ENCODE measurements around the gene TPM3. TPM values are rescaled to one million over a fixed set of nuclear protein-coding genes. Genes with fewer than 3 reads are reported as not detected.
"Not testable (repeated sequence)": the region's sequence is repeated elsewhere in the genome, so short reads cannot be mapped to it uniquely, and the experiment has no call there.

The TPM3 gene
- total and polyA plus RNA-seq, 2 experiments from 2014 or later: 557 to 578 TPM

DNA sequence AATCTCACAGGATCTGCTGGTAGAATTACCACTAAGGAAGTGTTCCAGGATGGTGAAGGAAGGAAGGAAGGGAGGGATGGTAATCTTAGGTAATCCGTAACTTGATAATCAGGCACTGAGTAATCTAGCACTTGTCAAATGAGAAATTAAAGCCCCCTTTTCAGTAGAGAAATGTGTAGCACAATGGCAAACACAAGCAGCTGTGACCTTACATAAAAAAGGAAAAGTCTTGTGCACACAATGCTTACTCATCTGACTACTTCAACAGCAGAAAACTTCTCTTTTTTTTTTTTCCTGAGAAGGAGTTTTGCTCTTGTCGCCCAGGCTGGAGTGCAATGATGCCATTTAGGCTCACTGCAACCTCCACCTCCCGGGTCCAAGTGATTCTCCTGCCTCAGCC is 43.1 kb downstream of the TPM3 start:
- Histone ChIP-seq H3K9me2 (ENCODE audit: insufficient read depth) (no peaks in the 10 kb centered on the region), H3K4me3 (no peak overlapping the region), H3K4me1 (ENCODE audit: insufficient read depth) (0 out of 2 replicates have a peak, but pooled peaks cover 4% of the 10 kb centered on the region), H3K79me2 (ENCODE audit: insufficient read depth) (no peaks in the 10 kb centered on the region), H3K27ac (no peak overlapping the region), H4K20me1 (ENCODE audit: insufficient read depth) (no peaks in the 10 kb centered on the region), H3F3A (ENCODE audit: insufficient read depth) (peaks cover 3% of the 10 kb centered on the region), H3K9me3 (ENCODE audit: low read depth) (no peaks in the 10 kb centered on the region), H3K27me3 (replicated peaks; ENCODE audit: insufficient read depth) (no peaks in the 10 kb centered on the region), H3K9ac (no peak overlapping the region), H3K36me3 (ENCODE audit: low read depth) (no peaks in the 10 kb centered on the region), H3K4me2 (ENCODE audit: unreplicated experiment) (no peak overlapping the region), H2AFZ (no peak overlapping the region)
- WGBS, 2 experiments (ENCODE audit: low coverage in 1 of 2, low lambda C conversion rate in 2 of 2, missing lambda C conversion rate in 2 of 2): 58 to 77% methylated on average over 3 of the region's 3 CpGs
- no peak for TF ChIP-seq EZH2phosphoT487 (IDR thresholded peaks at IDR 0.05; ENCODE audit: insufficient read depth, low read depth)
- no peak for TF ChIP-seq EZH2 (IDR thresholded peaks at IDR 0.05; ENCODE audit: insufficient read depth, poor library complexity, severe bottlenecking)
- DNase-seq: peak; percentile 20
- in situ Hi-C loops (cut with MboI): no loop called here

DNA sequence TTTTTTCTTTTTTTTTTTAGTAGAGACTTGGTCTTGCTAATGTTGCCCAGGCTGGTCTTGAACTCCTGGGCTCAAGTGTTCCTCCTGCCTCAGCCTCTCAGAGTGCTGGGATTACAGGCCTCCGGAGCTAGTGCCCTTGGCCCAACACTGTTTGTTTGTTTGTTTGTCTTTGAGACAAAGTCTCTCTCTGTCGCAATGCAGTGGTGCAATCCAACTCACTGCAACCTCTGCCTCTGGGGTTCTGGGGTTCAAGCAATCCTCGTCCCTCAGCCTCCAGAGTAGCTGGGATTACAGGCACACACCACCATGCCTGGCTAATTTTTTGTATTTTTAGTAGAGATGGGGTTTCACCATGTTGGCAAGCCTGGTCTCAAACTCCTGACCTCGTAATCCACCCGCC is 44.4 kb downstream of the TPM3 start:
- in situ Hi-C loops (cut with MboI); H3K9me3 ChIP-seq (ENCODE audit: low read depth); H3K27ac ChIP-seq; H3K36me3 ChIP-seq (ENCODE audit: low read depth); H3K4me2 ChIP-seq (ENCODE audit: unreplicated experiment); H3K9ac ChIP-seq; DNase-seq; H3F3A ChIP-seq (ENCODE audit: insufficient read depth); H2AFZ ChIP-seq; H4K20me1 ChIP-seq (ENCODE audit: insufficient read depth); H3K4me3 ChIP-seq; H3K4me1 ChIP-seq (ENCODE audit: insufficient read depth); H3K79me2 ChIP-seq (ENCODE audit: insufficient read depth); H3K27me3 ChIP-seq (replicated peaks; ENCODE audit: insufficient read depth); H3K9me2 ChIP-seq (ENCODE audit: insufficient read depth): not testable (repeated sequence)
- 83 to 92% methylated on average over 5 of the region's 5 CpGs for WGBS, 2 experiments (ENCODE audit: low coverage in 1 of 2, low lambda C conversion rate in 2 of 2, missing lambda C conversion rate in 2 of 2)

DNA sequence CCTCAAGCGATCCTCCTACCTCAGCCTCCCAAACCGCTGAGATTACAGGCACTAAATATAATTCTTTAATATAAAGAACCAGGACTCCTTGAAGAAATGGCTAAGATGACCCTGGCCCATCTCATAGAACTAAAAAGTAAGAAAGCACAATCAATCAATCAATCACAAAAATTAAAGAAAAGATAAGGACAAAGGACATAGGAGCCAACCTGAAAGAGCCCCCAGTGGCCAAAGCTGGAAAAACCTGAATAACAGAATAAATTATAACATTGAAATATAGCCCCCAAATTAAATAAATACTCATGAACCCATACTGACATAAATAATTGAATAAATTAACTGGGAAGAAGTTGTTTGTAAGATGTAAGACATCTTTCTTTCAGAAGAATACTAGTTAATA is 45.9 kb downstream of the TPM3 start:
- in situ Hi-C loops (cut with MboI): no loop called here
- Histone ChIP-seq H3K36me3 (ENCODE audit: low read depth) (no peaks in the 10 kb centered on the region), H3K4me1 (ENCODE audit: insufficient read depth) (peaks cover 7% of the 10 kb centered on the region), H3K9me3 (ENCODE audit: low read depth) (no peaks in the 10 kb centered on the region), H3K4me2 (ENCODE audit: unreplicated experiment) (no peak overlapping the region), H2AFZ (no peak overlapping the region), H4K20me1 (ENCODE audit: insufficient read depth) (no peaks in the 10 kb centered on the region), H3F3A (ENCODE audit: insufficient read depth) (0 out of 2 replicates have a peak, but pooled peaks cover 4% of the 10 kb centered on the region), H3K4me3 (no peak overlapping the region), H3K9ac (no peak overlapping the region), H3K27me3 (replicated peaks; ENCODE audit: insufficient read depth) (no peaks in the 10 kb centered on the region), H3K9me2 (ENCODE audit: insufficient read depth) (no peaks in the 10 kb centered on the region), H3K27ac (no peak overlapping the region), H3K79me2 (ENCODE audit: insufficient read depth) (no peaks in the 10 kb centered on the region)
- no peak for DNase-seq
- WGBS, 2 experiments (ENCODE audit: low coverage in 1 of 2, low lambda C conversion rate in 2 of 2, missing lambda C conversion rate in 2 of 2): 97 to 98% methylated on average over 2 of the region's 2 CpGs
- TF ChIP-seq EZH2 (IDR thresholded peaks at IDR 0.05; ENCODE audit: insufficient read depth, poor library complexity, severe bottlenecking) (no peak), EZH2phosphoT487 (IDR thresholded peaks at IDR 0.05; ENCODE audit: insufficient read depth, low read depth) (no peak)

DNA sequence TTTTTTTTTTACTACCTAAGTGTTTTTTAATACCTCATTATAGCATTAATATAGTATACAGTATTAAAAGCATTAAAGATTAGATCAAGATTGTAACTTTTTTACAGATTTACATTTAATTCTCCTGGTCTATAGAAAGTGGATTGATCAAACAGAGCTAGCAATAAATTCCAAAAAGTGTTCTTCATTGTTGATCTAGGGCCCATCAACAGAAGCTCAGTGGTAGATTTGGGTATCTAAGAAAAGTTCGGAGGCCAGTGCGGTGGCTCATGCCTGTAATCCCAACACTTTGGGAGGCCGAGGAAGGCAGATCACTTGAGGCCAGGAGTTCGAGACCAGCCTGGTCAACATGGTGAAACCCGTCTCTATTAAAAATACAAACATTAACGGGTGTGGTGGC is 49.5 kb downstream of the TPM3 start:
- Histone ChIP-seq H3K4me1 (ENCODE audit: insufficient read depth) (peaks cover 9% of the 10 kb centered on the region), H3K79me2 (ENCODE audit: insufficient read depth) (no peaks in the 10 kb centered on the region), H3K27ac (no peak overlapping the region), H3F3A (ENCODE audit: insufficient read depth) (0 out of 2 replicates have a peak, but pooled peaks cover 6% of the 10 kb centered on the region), H2AFZ (no peak overlapping the region), H3K9ac (no peak overlapping the region), H3K36me3 (ENCODE audit: low read depth) (no peaks in the 10 kb centered on the region), H3K9me2 (ENCODE audit: insufficient read depth) (no peaks in the 10 kb centered on the region), H3K27me3 (replicated peaks; ENCODE audit: insufficient read depth) (no peaks in the 10 kb centered on the region), H3K4me2 (ENCODE audit: unreplicated experiment) (no peak overlapping the region), H3K9me3 (ENCODE audit: low read depth) (no peaks in the 10 kb centered on the region), H3K4me3 (no peak overlapping the region), H4K20me1 (ENCODE audit: insufficient read depth) (no peaks in the 10 kb centered on the region)
- 83% methylated on average over 6 of the region's 6 CpGs for WGBS, 2 experiments (ENCODE audit: low coverage in 1 of 2, low lambda C conversion rate in 2 of 2, missing lambda C conversion rate in 2 of 2)
- no peak for DNase-seq
- in situ Hi-C loops (cut with MboI): no loop called here
- TF ChIP-seq EZH2phosphoT487 (IDR thresholded peaks at IDR 0.05; ENCODE audit: insufficient read depth, low read depth) (no peak), EZH2 (IDR thresholded peaks at IDR 0.05; ENCODE audit: insufficient read depth, poor library complexity, severe bottlenecking) (no peak)

DNA sequence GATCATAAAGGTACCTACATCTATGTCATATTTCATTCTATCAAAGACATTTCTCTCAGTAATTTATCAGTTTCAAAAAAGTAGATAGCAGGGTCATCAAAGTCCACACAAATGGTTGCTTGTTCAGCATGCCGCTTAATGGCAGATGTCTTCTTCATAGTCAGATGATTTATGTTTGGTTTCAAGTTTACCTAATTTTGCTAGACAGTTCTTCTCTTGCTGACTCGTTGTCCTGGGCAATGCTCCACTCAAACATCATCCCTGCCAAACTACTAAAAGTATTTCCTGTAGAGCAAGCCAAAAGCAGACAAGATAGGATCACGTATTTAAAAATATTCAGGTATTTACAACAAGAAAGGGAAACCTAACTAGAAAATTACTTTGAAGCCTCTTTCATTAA is 50.7 kb downstream of the TPM3 start:
- Histone ChIP-seq H3K9ac (no peak overlapping the region), H4K20me1 (ENCODE audit: insufficient read depth) (no peaks in the 10 kb centered on the region), H3K27ac (no peak overlapping the region), H3K4me3 (no peak overlapping the region), H3K4me2 (ENCODE audit: unreplicated experiment) (no peak overlapping the region), H3K79me2 (ENCODE audit: insufficient read depth) (no peaks in the 10 kb centered on the region), H3F3A (ENCODE audit: insufficient read depth) (0 out of 2 replicates have a peak, but pooled peaks cover 6% of the 10 kb centered on the region), H3K9me3 (ENCODE audit: low read depth) (no peaks in the 10 kb centered on the region), H3K9me2 (ENCODE audit: insufficient read depth) (no peaks in the 10 kb centered on the region), H2AFZ (no peak overlapping the region), H3K27me3 (replicated peaks; ENCODE audit: insufficient read depth) (no peaks in the 10 kb centered on the region), H3K36me3 (ENCODE audit: low read depth) (no peaks in the 10 kb centered on the region), H3K4me1 (ENCODE audit: insufficient read depth) (peaks cover 9% of the 10 kb centered on the region)
- TF ChIP-seq EZH2 (IDR thresholded peaks at IDR 0.05; ENCODE audit: insufficient read depth, poor library complexity, severe bottlenecking) (no peak), EZH2phosphoT487 (IDR thresholded peaks at IDR 0.05; ENCODE audit: insufficient read depth, low read depth) (no peak)
- in situ Hi-C loops (cut with MboI): no loop called here
- peak; percentile 51 for DNase-seq
- WGBS, 2 experiments (ENCODE audit: low coverage in 1 of 2, low lambda C conversion rate in 2 of 2, missing lambda C conversion rate in 2 of 2): 33 to 34% methylated on average over 3 of the region's 3 CpGs

All from GM23248 (cell line).